ENCODE results near the gene GALNT2. TPM values are rescaled to one million over a fixed set of nuclear protein-coding genes. Genes with fewer than 3 reads are reported as not detected.

GALNT2 gene
- total RNA-seq, 1 experiment from 2014 or later: 152 TPM

DNA sequence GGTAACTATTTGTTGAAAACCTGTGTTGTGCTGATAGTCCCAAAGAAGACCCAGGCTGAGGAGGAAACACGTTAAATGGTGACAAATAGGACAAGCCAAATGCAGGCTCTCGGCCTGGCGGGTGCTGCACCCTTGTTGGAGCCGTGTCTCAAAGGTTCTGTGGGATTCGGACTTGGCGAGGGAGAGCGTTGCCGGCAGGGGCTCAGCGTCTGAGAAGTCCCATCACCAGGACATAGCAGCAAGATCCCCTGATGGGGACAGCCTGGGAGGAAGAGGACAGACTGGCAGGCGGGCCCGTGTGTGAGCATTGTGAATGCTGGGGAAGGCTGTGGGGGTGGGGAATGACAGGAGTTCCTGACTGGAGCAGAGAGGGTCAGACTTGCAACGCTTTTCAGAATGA is 216.6 kb downstream of the GALNT2 start:
- in situ Hi-C loops (cut with HindIII; ENCODE audit: low pct_unique_long_range_greater_than_20kb, low sequenced_read_pairs): no loop called here
- ATAC-seq (no peak), DNase-seq (ENCODE audit: low read depth, low spot score) (no peak)
- POLR2A ChIA-PET: no interaction called here
- Histone ChIP-seq H3K27me3 (ENCODE audit: control insufficient read depth, insufficient read depth, low read length) (no peaks in the 10 kb centered on the region), H3K4me3 (ENCODE audit: low read depth in 2 of 2, low read length in 2 of 2) (no peak overlapping the region), H3K9me3 (ENCODE audit: control insufficient read depth, insufficient read depth, low read depth, low read length) (no peaks in the 10 kb centered on the region), H3K36me3 (ENCODE audit: control insufficient read depth, insufficient read depth, low read length) (no peaks in the 10 kb centered on the region), H3K4me1 (ENCODE audit: control insufficient read depth, insufficient read depth, low read length) (no peaks in the 10 kb centered on the region), H3K27ac (ENCODE audit: low read length) (no peak overlapping the region)
- no TSS peak for BruUV-seq (replicated peaks)
- TF ChIP-seq TCF7L2 (IDR thresholded peaks at IDR 0.05; ENCODE audit: low read depth, low read length): no peak
- TF ChIP-seq, protein P1, sequence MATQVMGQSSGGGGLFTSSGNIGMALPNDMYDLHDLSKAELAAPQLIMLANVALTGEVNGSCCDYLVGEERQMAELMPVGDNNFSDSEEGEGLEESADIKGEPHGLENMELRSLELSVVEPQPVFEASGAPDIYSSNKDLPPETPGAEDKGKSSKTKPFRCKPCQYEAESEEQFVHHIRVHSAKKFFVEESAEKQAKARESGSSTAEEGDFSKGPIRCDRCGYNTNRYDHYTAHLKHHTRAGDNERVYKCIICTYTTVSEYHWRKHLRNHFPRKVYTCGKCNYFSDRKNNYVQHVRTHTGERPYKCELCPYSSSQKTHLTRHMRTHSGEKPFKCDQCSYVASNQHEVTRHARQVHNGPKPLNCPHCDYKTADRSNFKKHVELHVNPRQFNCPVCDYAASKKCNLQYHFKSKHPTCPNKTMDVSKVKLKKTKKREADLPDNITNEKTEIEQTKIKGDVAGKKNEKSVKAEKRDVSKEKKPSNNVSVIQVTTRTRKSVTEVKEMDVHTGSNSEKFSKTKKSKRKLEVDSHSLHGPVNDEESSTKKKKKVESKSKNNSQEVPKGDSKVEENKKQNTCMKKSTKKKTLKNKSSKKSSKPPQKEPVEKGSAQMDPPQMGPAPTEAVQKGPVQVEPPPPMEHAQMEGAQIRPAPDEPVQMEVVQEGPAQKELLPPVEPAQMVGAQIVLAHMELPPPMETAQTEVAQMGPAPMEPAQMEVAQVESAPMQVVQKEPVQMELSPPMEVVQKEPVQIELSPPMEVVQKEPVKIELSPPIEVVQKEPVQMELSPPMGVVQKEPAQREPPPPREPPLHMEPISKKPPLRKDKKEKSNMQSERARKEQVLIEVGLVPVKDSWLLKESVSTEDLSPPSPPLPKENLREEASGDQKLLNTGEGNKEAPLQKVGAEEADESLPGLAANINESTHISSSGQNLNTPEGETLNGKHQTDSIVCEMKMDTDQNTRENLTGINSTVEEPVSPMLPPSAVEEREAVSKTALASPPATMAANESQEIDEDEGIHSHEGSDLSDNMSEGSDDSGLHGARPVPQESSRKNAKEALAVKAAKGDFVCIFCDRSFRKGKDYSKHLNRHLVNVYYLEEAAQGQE (IDR thresholded peaks at IDR 0.05; ENCODE audit: insufficient read depth in 1 of 2, low read depth in 2 of 2, low read length in 1 of 2): no peak
- TF ChIP-seq, protein P2, sequence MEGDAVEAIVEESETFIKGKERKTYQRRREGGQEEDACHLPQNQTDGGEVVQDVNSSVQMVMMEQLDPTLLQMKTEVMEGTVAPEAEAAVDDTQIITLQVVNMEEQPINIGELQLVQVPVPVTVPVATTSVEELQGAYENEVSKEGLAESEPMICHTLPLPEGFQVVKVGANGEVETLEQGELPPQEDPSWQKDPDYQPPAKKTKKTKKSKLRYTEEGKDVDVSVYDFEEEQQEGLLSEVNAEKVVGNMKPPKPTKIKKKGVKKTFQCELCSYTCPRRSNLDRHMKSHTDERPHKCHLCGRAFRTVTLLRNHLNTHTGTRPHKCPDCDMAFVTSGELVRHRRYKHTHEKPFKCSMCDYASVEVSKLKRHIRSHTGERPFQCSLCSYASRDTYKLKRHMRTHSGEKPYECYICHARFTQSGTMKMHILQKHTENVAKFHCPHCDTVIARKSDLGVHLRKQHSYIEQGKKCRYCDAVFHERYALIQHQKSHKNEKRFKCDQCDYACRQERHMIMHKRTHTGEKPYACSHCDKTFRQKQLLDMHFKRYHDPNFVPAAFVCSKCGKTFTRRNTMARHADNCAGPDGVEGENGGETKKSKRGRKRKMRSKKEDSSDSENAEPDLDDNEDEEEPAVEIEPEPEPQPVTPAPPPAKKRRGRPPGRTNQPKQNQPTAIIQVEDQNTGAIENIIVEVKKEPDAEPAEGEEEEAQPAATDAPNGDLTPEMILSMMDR (IDR thresholded peaks at IDR 0.05): no peak
- TF ChIP-seq POLR2AphosphoS5 (IDR thresholded peaks at IDR 0.05; ENCODE audit: low read depth, low read length): no peak
- no peak for TF ChIP-seq SIN3A (IDR thresholded peaks at IDR 0.05; ENCODE audit: borderline replicate concordance, insufficient read depth, low read depth, low read length)
- CTCF ChIA-PET: no interaction called here
- intact Hi-C loops (cut with micrococcal nuclease; ENCODE audit: unreplicated experiment): no loop called here

DNA sequence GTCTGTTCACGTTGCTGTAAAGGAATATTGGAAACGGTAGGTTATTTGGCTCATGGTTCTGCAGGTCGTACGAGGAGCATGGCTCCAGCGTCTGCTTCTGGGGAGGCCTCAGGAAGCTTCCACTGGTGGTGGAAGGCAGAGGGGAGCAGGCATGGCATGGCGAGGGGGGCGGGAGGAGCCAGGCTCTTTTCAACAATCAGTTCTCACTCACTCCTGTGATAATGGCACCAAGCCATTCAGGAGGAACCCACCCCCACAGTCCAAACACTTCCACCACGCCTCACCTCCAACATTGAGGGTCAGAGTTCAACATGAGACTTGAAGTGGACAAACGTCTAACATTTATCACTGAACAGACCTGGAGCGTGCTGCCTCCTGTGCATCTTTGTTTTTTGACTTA is 217.9 kb downstream of the GALNT2 start:
- no peak for DNase-seq (ENCODE audit: low read depth, low spot score)
- no peaks in the 10 kb centered on the region for H3K27me3 ChIP-seq (ENCODE audit: control insufficient read depth, insufficient read depth, low read length)
- intact Hi-C loops (cut with micrococcal nuclease; ENCODE audit: unreplicated experiment) (no loop called here), in situ Hi-C loops (cut with HindIII; ENCODE audit: low pct_unique_long_range_greater_than_20kb, low sequenced_read_pairs) (no loop called here)
- POLR2A ChIA-PET: no interaction called here
- CTCF ChIA-PET: no interaction called here
- H3K9me3 ChIP-seq (ENCODE audit: control insufficient read depth, insufficient read depth, low read depth, low read length): no peaks in the 10 kb centered on the region
- no TSS peak for BruUV-seq (replicated peaks)
- ATAC-seq: no peak
- H3K27ac ChIP-seq (ENCODE audit: low read length): no peak overlapping the region
- H3K4me3 ChIP-seq (ENCODE audit: low read depth in 2 of 2, low read length in 2 of 2): no peak overlapping the region
- no peaks in the 10 kb centered on the region for H3K36me3 ChIP-seq (ENCODE audit: control insufficient read depth, insufficient read depth, low read length)
- H3K4me1 ChIP-seq (ENCODE audit: control insufficient read depth, insufficient read depth, low read length): no peaks in the 10 kb centered on the region
- TF ChIP-seq SIN3A (IDR thresholded peaks at IDR 0.05; ENCODE audit: borderline replicate concordance, insufficient read depth, low read depth, low read length): no peak
- no peak for TF ChIP-seq POLR2AphosphoS5 (IDR thresholded peaks at IDR 0.05; ENCODE audit: low read depth, low read length)
- TF ChIP-seq, protein P2 (IDR thresholded peaks at IDR 0.05): no peak
- no peak for TF ChIP-seq TCF7L2 (IDR thresholded peaks at IDR 0.05; ENCODE audit: low read depth, low read length)
- TF ChIP-seq, protein P1 (IDR thresholded peaks at IDR 0.05; ENCODE audit: insufficient read depth in 1 of 2, low read depth in 2 of 2, low read length in 1 of 2): no peak
